NK-92 (cell line): ENCODE results near the gene ZNF330.
"Not testable (repeated sequence)": the region's sequence is repeated elsewhere in the genome, so short reads cannot be mapped to it uniquely, and the experiment has no call there.

Source experiments
- DNase-seq: peaks from one replicate; lab custom pipeline; 2025; ENCODE audit not compliant: unreplicated experiment; lab: John Stamatoyannopoulos, UW

ZNF330 gene

DNA sequence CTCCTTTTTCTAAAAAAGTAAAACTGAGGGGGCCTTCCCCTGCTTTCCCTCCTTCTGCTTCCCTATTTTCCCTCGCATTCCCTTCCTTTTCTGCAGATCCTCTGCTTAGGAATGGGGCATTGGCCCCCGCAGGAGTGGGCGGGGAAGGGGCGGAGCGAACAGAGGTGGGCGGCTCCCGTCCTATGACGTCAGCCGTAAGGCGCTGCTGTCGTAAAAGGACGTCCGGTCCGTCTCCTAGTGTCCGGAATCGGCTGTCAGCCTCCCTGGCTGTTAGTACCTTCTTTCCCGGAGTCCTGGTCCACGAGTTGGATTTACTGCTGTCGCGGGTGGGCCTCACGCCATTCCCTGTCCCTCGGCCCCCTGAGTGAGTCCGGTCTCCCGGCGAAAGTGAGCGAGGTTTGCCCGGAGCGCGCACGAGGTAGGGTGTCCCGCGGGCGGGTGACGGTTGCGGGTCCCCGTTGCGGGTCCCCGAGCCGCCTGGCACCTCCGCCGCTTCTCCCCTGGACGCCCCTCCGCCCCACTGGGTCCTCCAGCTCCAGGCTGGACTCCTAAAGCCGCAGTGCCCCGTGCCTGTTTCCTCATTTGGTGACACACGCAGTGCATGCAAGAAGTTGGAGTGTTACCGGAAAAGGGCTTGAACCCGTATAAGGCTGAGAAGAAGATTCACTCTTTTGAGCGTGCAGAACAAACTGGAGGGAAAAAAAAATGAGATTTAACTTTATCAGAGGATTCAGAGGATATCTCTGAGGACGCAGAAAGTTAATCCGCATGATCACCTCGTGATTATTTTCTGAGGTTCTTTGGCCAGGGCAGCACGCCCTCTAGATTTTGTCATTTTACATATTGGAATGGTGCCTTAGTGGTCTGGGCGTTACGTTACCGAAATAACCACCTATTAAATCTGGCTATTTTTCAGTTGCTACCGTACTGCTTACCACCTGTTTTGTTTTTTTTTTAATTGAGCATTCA, at the start of gene ZNF330:
Gene ZNF330, plus strand, starts transcription at position 205 of the 969 bp plus-strand sequence. CDS start 1,477 bp downstream, outside the sequence.
- no peak for DNase-seq

DNA sequence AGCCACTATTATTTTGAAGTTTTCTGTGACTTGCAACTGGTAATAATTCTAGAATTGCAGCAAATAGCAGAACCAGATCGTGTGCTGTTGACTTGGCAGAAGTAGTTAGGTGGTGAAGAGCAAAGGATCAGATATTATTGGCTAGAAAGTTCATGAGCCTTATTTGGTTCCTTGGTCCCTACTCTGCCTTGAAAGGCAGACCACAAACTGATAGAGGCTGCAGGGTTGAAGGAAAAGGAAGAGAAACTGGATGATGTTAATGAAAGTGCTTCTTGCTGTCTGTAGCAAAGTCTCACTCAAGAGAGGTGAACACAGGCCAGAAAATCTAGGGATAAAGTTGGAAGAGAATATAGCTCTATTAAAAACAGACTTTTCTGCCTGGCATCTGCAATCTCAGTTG, 46.2 kb upstream of the ZNF330 start:
- no peak for DNase-seq

DNA sequence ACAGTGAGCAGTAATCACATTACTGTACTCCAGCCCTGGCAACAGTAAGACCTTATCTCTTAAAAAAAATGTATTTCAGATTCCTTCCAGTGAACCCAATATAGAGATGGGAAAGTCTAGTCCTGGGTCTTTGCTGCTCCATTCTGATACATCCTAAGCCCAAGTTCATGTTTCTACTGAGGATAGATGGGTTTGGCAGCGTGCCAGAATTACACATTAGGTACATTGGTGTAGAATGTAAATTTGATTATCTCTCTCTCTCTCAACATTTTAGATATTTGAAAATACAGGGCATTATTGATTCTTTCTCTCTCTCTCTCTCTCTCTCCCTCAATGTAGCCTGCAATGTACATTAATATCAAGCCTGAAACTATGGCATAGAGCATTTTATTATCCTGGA, 43.5 kb upstream of the ZNF330 start:
- DNase-seq: no peak

DNA sequence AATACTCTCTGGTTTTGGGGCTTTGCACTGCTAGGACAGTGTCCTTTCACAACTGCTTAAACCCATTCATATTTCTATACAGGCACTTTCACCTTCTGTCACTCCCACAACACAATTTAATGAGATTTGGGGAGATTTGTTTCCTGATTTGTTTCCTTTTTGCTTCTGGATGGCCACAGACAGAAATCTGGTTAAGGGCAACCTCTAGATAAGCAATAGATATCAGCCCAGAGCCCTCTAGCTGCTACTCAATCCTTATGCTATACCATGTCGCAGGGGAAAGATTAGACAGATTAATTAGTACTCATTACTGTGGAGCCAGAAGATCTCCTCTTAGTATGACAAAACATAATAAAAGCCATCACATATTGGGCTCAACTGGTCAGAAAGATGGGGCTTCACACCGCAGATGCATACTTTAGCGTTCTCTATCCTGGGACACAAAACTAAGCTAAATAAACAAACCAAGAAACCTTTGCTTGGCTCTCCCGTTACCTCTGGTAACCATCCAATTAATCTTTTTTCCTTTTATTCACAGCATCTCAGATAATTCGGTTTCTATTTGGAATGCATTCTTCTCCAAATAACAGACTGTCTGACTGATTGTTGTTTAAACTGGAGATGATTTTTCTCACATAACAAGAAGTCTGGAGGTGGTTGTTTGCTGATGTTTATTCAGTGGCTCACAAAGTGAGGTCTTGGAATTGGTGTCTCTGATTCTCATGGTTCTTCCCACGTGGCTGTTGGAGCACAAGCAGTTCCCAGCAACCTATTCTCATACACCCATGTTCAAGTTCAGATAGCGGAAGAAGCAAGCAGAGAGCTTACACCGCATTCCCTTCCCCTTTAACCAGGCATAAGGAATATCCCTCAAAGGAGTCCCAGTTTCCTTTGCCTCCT, 41.0 kb upstream of the ZNF330 start:
- DNase-seq: no peak

DNA sequence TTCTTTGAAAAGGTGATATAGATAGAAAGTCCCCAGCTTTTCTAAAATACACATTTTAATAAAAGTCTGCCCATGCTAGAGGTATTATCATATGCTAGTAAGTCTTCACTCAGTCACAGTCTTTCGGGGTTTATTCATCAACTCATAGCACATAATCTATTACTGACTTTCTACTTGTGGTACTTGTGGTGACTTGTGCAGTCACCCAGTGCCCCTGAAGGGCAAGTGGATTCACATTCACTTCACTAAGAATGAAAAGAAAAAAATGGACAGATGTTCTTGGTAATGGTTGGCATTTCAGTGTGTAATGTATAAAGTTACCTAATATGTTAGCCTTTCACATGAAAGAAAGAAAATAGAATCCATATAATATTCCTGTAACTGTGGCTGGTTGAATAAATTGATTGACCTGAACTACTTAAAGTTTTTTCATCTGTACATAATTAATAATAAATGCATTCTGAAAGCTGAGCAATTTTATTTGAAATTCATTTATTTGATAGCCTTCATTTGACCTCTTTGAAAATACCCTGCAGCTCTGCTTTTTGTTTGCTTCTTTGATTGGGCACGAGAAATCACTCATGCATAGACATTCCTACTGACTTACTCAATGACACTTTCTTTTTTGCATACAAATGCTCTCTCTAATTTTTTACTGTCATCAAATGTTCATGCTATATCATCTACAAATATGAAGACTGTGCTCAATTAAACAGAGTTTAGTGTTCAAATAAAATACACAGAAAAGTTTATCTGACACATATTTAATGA, 39.5 kb upstream of the ZNF330 start:
- DNase-seq: no peak

DNA sequence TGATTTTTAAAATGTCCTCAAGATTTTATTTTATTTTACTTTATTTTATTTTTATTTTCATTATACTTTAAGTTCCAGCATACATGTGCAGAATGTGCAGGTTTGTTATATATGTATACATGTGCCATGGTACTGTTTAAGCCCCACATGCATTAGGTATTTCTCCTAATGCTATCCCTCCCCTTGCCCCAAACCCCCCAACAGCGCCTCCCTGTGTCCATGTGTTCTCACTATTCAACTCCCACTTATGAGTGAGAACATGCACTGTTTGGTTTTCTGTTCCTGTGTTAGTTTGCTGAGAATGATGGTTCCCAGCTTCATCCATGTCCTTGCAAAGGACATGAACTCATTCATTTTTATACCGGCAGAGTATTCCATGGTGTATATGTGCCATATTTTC, 37.2 kb upstream of the ZNF330 start:
- not testable (repeated sequence) for DNase-seq

DNA sequence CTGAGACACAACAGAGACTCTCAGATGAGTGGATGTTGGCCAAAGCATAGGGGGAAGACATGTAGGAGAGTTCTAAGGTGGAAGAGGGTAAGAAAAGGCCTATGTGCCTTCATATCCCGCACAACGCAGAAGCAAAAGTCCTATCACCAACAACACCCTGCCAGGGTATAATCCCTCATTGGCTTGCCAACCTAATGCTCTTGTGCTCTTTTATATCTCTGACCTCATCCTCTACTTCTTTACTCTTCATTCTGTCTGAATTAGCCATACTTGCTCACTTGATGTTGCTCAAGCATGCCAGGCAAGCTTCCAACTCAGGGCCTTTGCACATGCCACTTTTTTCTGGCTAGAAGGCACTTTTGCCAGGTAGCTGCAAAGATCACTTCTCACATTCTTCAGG, 28.1 kb upstream of the ZNF330 start:
- DNase-seq: no peak

DNA sequence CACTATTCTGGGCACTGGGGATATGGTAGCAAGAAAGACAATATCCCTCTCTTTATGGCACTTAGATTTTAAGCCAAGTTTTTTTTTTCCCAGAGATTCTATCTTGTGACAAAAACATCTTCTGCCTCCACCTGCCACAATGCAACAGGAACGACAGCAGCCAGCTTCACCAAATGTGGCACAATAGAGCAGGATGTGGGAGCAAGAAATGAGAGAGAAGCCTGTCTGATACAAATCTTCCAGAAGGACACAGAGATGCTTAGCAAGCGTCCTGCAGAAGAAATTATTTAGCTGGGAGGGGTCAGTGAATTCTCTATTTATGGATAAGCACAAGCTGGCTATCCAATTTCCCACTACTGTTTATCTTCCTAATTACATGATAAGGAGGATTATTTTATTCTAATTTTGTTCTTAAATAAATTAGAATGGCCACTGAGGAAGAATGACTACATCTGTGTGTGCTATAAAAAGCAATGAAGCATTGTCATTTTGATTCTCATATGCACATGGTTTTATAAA, 27.1 kb upstream of the ZNF330 start:
- DNase-seq: no peak

DNA sequence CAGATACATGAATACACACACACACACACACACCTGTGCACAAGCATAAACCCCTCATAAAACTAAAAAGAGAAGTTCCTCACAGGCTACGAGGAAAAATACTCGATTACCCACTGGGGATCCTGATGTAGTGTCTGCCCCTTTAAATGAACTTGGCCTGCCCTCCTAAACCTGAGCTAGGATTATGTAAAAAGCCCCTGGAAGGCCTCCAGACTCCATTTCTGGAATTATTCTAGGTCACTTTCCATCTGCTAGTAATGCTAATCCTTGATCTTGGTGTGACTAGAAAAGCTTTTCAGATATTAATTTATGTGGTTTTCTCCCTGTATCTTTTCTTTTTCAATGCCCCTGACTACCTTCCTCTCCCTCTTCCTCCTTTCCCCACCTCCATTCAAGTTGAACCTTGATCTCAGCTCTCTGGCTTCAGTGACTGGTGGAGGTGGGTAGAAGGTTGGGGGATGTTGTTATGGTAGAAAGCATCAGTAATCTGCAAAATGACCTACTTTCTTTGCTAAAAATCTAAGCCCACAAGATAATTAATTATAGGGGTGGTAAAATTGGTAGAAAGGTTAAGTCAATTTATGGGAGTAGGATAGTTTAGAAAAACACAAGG, 25.5 kb upstream of the ZNF330 start:
- no peak for DNase-seq

DNA sequence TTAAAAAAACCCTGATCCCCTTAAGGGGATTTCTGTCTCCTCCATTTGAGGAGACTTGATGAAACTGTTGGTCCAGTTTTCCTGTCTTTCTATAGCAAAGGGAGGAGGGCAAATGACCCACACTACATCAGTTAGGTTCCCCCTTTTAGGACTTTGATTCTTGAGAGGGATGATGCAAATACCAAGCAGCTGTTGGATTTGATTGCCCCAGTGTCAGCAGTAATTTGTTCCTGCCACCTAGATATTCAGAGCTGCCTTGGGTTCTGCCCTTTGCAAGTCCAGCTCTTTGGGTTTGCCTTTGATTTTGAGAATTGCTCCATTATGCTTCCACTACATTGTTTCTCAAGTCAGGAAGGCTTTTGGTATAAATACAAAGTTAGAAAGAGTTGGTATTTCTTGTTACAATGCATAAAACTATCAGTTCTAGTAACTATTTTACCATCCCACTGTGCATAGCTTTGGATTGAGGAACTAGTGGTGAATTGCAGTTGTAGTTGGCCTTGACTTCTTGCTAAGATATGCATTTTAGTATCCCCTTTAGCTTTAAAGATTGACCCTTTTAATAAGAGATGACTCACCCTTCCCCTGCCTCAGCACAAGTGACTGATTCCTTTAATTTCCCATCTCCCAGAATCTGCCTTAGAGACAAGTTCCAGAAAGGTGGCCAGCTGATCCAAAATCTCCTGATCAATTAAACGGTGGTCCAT, 24.3 kb upstream of the ZNF330 start:
- DNase-seq: no peak

DNA sequence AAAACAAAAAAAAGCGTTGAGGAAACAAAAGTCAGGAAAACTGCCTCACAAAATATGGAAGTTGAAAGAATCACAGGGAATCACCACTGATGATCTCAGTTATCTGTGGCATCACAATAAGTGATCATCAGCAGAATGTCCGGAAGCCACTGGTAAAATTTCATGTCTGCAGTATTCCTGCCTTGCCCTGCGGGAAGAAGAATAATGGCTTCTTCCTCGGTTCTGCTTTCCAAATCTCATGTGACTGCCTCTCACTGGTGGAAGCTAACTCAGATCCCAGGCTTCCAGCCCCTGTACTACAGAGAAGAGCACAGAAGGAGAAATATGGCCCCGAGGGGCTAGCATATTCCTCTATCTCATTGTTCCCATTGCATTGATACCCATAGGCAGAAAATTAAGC, 12.7 kb upstream of the ZNF330 start:
- no peak for DNase-seq

DNA sequence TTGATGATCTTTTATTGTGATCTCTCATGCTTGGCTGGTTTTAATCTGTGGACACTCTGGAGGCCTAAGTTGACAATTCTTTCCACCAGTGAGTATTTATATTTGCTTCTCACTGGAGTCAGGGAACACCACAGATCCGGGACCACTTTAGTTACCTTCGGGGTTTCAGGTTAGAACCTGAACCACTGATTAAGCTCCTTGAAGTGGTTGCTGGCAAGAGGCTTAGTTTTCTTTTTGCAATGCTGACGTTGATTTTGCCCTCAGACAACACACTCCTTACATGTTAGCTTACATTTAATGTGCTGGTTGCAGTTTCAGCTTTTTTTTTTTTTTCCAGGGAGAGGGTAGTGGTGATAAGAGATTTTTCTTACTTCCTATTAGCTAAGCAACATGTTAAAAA, 10.5 kb upstream of the ZNF330 start:
- no peak for DNase-seq

DNA sequence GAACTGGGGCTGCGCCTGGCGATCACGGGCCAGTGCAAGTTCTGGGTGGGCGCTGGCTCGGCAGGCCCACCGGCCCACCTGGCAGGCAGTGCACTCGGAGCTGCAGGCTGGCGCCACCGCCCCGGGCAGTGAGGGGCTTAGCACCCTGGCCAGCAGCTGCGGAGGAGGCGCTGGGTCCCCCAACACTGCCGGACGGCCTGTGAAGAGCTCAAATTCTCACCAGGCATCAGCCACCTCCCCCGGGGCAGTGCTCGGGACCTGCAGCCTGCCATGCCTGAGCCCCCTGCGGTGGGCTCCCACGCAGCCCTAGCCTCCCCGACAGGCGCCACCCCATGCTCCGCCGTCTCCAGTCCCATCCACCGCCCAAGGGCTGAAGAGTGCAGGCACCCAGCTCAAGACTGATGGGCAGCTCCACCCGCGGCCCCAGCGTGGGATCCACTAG, 7.1 kb upstream of the ZNF330 start:
- no peak for DNase-seq

DNA sequence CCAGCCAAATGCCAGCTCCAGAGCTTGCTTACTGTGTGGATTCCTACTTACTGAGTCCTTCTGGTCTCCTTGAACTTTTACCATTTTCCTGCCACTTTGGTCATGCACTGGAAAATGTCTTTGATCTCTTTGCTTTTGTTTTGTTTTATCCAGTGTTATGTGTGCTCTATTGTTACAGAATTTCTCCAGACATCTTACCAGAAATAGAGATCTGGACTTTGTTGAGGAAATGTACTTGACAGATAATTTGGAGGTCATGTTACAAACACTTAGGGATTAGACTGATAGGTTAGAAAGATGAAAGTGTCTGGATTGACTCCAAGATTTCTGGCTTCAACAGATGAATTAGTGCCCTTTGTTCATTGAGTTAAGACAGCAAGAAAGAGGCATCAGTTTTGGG, 5.7 kb upstream of the ZNF330 start:
- no peak for DNase-seq

DNA sequence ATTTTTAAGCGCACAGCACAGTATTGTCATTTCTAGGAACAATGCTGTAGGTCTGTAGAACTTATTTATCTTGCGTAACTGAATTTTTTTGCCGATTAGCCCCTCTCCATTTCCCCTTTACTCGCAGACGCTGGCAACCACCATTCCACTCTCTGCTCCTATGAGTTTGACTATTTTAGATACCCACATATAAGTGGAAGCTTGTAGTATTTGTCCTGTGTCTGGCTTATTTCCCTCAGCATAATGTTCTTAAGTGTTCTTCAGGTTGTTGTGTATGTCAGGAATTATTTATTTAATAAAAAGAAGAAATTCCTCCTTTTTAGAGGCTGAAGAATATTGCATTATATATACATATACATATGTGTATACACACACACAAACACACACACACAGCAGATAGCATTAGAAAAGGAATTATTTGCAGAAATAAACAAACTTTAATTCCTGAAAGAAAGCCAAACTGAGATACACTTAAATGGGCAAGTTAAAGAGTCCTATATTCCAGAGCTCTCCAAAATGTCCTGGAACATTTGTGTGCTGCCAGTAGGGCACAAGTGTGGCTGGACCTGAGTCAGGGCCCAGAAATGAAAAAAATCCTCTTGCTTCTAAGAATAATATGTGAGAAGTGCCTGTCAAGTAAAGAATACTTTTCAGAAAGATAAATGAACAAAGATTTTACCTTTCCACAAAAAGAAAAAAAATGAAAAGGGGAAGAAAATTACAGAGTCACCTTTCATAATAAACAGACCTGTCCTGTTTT, 4.5 kb upstream of the ZNF330 start:
- DNase-seq: no peak

DNA sequence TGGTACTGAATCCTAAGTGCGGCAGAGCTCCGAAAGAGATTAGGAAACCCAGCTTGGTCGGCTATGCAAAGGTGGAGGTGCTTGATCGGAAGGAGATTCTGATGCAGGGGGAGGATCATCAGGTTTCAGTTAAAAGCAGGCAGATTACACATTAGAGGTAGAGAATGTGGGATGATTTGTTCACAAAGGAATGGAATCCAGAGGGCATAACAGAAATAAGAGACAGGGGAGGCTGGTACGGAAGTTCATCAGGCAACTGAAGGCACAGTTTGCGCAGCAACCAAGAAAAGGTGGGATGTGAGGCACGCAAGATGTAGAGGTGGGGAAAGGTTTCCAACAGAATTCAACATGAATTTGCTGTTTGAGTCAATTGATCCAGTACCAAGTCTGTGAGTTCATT, 424 bp upstream of the ZNF330 start:
- DNase-seq: no peak

DNA sequence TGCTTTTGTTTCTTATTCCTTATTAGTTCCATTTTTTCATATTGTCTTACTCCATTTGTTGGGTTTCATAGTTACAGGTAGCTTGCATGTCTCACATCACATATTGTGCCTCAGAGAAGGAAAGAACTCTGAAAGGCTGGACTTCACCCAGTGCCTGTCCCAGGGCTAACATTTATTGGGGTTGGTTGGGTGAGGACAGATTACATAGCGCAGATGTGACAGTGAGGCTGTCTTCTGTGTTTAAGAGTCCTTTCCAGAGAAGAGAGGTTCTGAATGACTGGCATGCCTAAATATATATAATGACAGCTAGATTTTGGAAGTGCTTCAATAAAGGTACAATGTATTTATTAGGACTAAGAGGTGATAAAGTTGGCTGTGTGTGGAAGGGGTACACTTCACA, 2.7 kb downstream of the ZNF330 start:
- no peak for DNase-seq

DNA sequence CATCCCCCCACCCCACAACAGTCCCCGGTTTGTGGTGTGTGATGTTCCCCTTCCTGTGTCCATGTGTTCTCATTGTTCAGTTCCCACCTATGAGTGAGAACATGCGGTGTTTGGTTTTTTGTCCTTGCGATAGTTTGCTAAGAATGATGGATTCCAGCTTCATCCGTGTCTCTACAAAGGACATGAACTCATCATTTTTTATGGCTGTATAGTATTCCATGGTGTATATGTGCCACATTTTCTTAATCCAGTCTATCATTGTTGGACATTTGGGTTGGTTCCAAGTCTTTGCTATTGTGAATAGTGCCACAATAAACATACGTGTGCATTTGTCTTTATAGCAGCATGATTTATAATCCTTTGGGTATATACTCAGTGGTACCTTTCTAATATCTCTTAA, 6.6 kb downstream of the ZNF330 start:
- not testable (repeated sequence) for DNase-seq
